IMR-90 (cell line): ENCODE measurements around the gene GAGE12H. TPM values are rescaled to one million over a fixed set of nuclear protein-coding genes. Genes with fewer than 3 reads are reported as not detected.
"Not testable (repeated sequence)": the region's sequence is repeated elsewhere in the genome, so short reads cannot be mapped to it uniquely, and the experiment has no call there.

Source experiments
- ATAC-seq: fragments of 200-7000 bp; cut with Tn5 transposase; 2 replicates; pipeline ENCODE4 v1.9.1; 2020; ENCODE audit warnings: low read depth, mild to moderate bottlenecking, moderate library complexity
- BruUV-seq: library from RNA; stranded (reverse); fragments of 400-500 nt; replicated peaks from 2 replicates; lab custom pipeline; 2021; lab: Mats Ljungman, UMichigan
- CTCF ChIA-PET: fragments of 300-600 bp; formaldehyde crosslinking; extraction: SDS; loops from one replicate; lab custom pipeline; 2021; ENCODE audit warnings: antibody characterized with exemption; lab: Yijun Ruan, JAX
- POLR2A ChIA-PET: fragments of 300-600 bp; sonication (Branson Sonifier 250); formaldehyde crosslinking; loops from one replicate; lab custom pipeline; 2022; ENCODE audit warnings: antibody characterized with exemption; ENCODE audit not compliant: unreplicated experiment; lab: Charles Lee
- DNase-seq: peaks from one replicate; pipeline ENCODE4 v3.0.0; 2013
- H2AFZ ChIP-seq: replicated peaks from 2 replicates; pipeline ENCODE3; 2013; ENCODE audit warnings: low read length, mild to moderate bottlenecking; ENCODE audit not compliant: poor library complexity
- H2AK5ac ChIP-seq: 2 replicates; pipeline ENCODE4 v1.6.1; 2013; ENCODE audit warnings: low read depth, low read length, inconsistent platforms
- H2AK9ac ChIP-seq: replicated peaks from 2 replicates; pipeline ENCODE3; 2013; ENCODE audit warnings: mild to moderate bottlenecking, low read depth, low read length, moderate library complexity; ENCODE audit not compliant: poor library complexity
- H2BK120ac ChIP-seq: 2 replicates; pipeline ENCODE4 v1.6.1; 2013; ENCODE audit warnings: low read depth, low read length, inconsistent platforms
- H2BK15ac ChIP-seq: 3 replicates; pipeline ENCODE4 v1.6.1; 2013; ENCODE audit warnings: low read depth, low read length, inconsistent platforms
- H2BK20ac ChIP-seq: 2 replicates; pipeline ENCODE4 v1.6.1; 2013; ENCODE audit warnings: low read depth, mild to moderate bottlenecking, inconsistent platforms, low read length, moderate library complexity
- H2BK5ac ChIP-seq: 2 replicates; pipeline ENCODE4 v1.6.1; 2013; ENCODE audit warnings: mild to moderate bottlenecking, low read depth, low read length, inconsistent platforms; ENCODE audit not compliant: poor library complexity, severe bottlenecking
- H3K14ac ChIP-seq: replicated peaks from 2 replicates; pipeline ENCODE4 v1.6.1; 2013; ENCODE audit warnings: low read depth, low read length, inconsistent platforms
- H3K18ac ChIP-seq: 2 replicates; pipeline ENCODE4 v1.6.1; 2013; ENCODE audit warnings: low read depth, low read length, control low read depth
- H3K23ac ChIP-seq: 2 replicates; pipeline ENCODE4 v1.6.1; 2013; ENCODE audit warnings: low read depth, low read length, inconsistent platforms
- H3K27ac ChIP-seq: 2 replicates; pipeline ENCODE4 v1.5.1; 2013; ENCODE audit warnings: mild to moderate bottlenecking, control low read depth, low read length; ENCODE audit not compliant: insufficient read depth
- H3K27me3 ChIP-seq: 2 replicates; pipeline ENCODE4 v1.6.1; 2013; ENCODE audit warnings: low read length; ENCODE audit not compliant: control insufficient read depth, insufficient read depth
- H3K36me3 ChIP-seq: 2 replicates; pipeline ENCODE4 v1.6.1; 2013; ENCODE audit warnings: low read length, mixed read lengths; ENCODE audit not compliant: control insufficient read depth, insufficient read depth
- H3K4ac ChIP-seq: 2 replicates; pipeline ENCODE4 v1.6.1; 2013; ENCODE audit warnings: low read depth, low read length, inconsistent platforms
- H3K4me1 ChIP-seq: 2 replicates; pipeline ENCODE4 v1.6.1; 2013; ENCODE audit warnings: low read length, mixed read lengths; ENCODE audit not compliant: control insufficient read depth, insufficient read depth
- H3K4me2 ChIP-seq: 2 replicates; pipeline ENCODE4 v1.6.1; 2013; ENCODE audit warnings: low read depth, mild to moderate bottlenecking, control low read depth, low read length, moderate library complexity
- H3K4me3 ChIP-seq: 2 replicates; pipeline ENCODE4 v1.5.1; 2013; ENCODE audit warnings: low read depth, mild to moderate bottlenecking, control low read depth, low read length, moderate library complexity; ENCODE audit not compliant: insufficient read depth
- H3K56ac ChIP-seq: 2 replicates; pipeline ENCODE4 v1.6.1; 2013; ENCODE audit warnings: low read length, inconsistent platforms; ENCODE audit not compliant: insufficient read depth; ENCODE audit errors: extremely low read depth
- H3K79me1 ChIP-seq, 2 experiments: 2 replicates each; pipeline ENCODE4 v1.6.1; 2013; ENCODE audit warnings: low read length in 2 of 2, inconsistent platforms in 1 of 2, low read depth in 1 of 2
- H3K9ac ChIP-seq: 2 replicates; pipeline ENCODE4 v1.6.1; 2013; ENCODE audit warnings: low read depth, low read length, control low read depth
- H3K9me1 ChIP-seq: 2 replicates; pipeline ENCODE4 v1.6.1; 2013; ENCODE audit warnings: low read length, inconsistent platforms; ENCODE audit not compliant: insufficient read depth
- H3K9me3 ChIP-seq: 2 replicates; pipeline ENCODE4 v1.6.1; 2013; ENCODE audit warnings: low read length; ENCODE audit not compliant: control insufficient read depth, insufficient read depth
- H4K20me1 ChIP-seq: 2 replicates; pipeline ENCODE4 v1.6.1; 2013; ENCODE audit warnings: low read length, inconsistent platforms; ENCODE audit not compliant: insufficient read depth
- H4K5ac ChIP-seq: 2 replicates; pipeline ENCODE4 v1.6.1; 2013; ENCODE audit warnings: mild to moderate bottlenecking, low read depth, low read length, control low read depth
- H4K8ac ChIP-seq, 2 experiments: 2 replicates each; pipeline ENCODE4 v1.6.1; 2013; ENCODE audit warnings: low read depth in 2 of 2, low read length in 2 of 2, control low read depth in 1 of 2, inconsistent platforms in 1 of 2
- H4K91ac ChIP-seq: 2 replicates; pipeline ENCODE4 v1.6.1; 2013; ENCODE audit warnings: low read depth, low read length, inconsistent platforms; ENCODE audit not compliant: insufficient read depth
- WGBS, 2 experiments: methylation state at CpG; one replicate each; pipeline versions ENCODE4 v1.1.5 to v1.1.7; 2013; ENCODE audit warnings: missing lambda C conversion rate in 2 of 2; ENCODE audit not compliant: insufficient read length in 1 of 2; ENCODE audit errors: extremely low coverage in 2 of 2; 5-methylcytosine and 5-hydroxymethylcytosine counted together
- dilution Hi-C: fragments of 300-500 bp; cut with HindIII; formaldehyde crosslinking; loops from one replicate; pipeline ENCODE4 v1.14.3; 2018; ENCODE audit warnings: low sequenced_read_pairs; ENCODE audit not compliant: unreplicated experiment
- in situ Hi-C: fragments of 300-500 bp; cut with MboI; formaldehyde crosslinking; loops from 3 replicates; pipeline ENCODE4 v1.14.3; 2019; ENCODE audit warnings: low sequenced_read_pairs, inconsistent platforms, mixed read lengths
- intact Hi-C: fragments of 100-400 bp; cut with micrococcal nuclease; formaldehyde crosslinking; loops from 2 replicates; pipeline ENCODE4 v1.10.0; 2022
- polyA plus RNA-seq, 3 experiments: library from polyadenylated mRNA; depleted of rRNA; stranded (reverse); fragments of >200 nt; gene quantifications; 2 replicates each; pipeline ENCODE4 v1.2.3, GENCODE V29; 2012; ENCODE audit warnings: low replicate concordance in 1 of 3
- total RNA-seq: library from RNA; depleted of rRNA; stranded (reverse); fragments of >200 nt; gene quantifications from 2 replicates; pipeline ENCODE4 v1.2.3, GENCODE V29; 2012

Gene GAGE12H
- total and polyA plus RNA-seq, 2 of the 4 experiments (the other 2 are of a cell fraction): not detected

GRCh38 chrX:49560542-49560941 lies 19.2 kb upstream of the GAGE12H start, which contains the start of gene GAGE12F:
Gene GAGE12F (plus strand): TSS chrX:49560842. CDS start chrX:49561997, 1,155 bp downstream.
- DNase-seq, H3K23ac ChIP-seq, H4K20me1 ChIP-seq, in situ Hi-C loops, H4K5ac ChIP-seq, H3K79me1 ChIP-seq, H3K9ac ChIP-seq, BruUV-seq, H3K9me3 ChIP-seq, H2BK5ac ChIP-seq, H4K91ac ChIP-seq, H2AK9ac ChIP-seq, H3K9me1 ChIP-seq, H4K8ac ChIP-seq, H2AK5ac ChIP-seq, H2BK20ac ChIP-seq, H2BK15ac ChIP-seq, H3K4me2 ChIP-seq, H3K4ac ChIP-seq, ATAC-seq, CTCF ChIA-PET, POLR2A ChIA-PET, H2BK120ac ChIP-seq, H2AFZ ChIP-seq, intact Hi-C loops, dilution Hi-C loops, H3K27me3 ChIP-seq, H3K27ac ChIP-seq, H3K4me1 ChIP-seq, H3K36me3 ChIP-seq, H3K18ac ChIP-seq, H3K56ac ChIP-seq, H3K14ac ChIP-seq, H3K4me3 ChIP-seq: not testable (repeated sequence)
- no CpG with 5 or more reads among the region's 16 CpGs for WGBS, 2 experiments

GRCh38 chrX:49568728-49569127 lies 11.0 kb upstream of the GAGE12H start:
- POLR2A ChIA-PET, H3K4me1 ChIP-seq, H3K56ac ChIP-seq, DNase-seq, H4K5ac ChIP-seq, H3K4me2 ChIP-seq, H2AK9ac ChIP-seq, BruUV-seq, H2BK15ac ChIP-seq, dilution Hi-C loops, H3K27ac ChIP-seq, in situ Hi-C loops, H2BK120ac ChIP-seq, H4K20me1 ChIP-seq, H4K91ac ChIP-seq, H3K14ac ChIP-seq, H3K79me1 ChIP-seq, H3K4ac ChIP-seq, intact Hi-C loops, H4K8ac ChIP-seq, ATAC-seq, H2BK20ac ChIP-seq, H3K9ac ChIP-seq, CTCF ChIA-PET, H3K36me3 ChIP-seq, H3K9me1 ChIP-seq, H2AK5ac ChIP-seq, H2AFZ ChIP-seq, H3K18ac ChIP-seq, H3K23ac ChIP-seq, H2BK5ac ChIP-seq, H3K9me3 ChIP-seq, H3K4me3 ChIP-seq, H3K27me3 ChIP-seq: not testable (repeated sequence)
- WGBS, 2 experiments: no CpG with 5 or more reads among the region's 11 CpGs
